Glutamatergic neuron (in vitro differentiated cells): ENCODE data around the gene SS18L1. TPM values are rescaled to one million over a fixed set of nuclear protein-coding genes. Genes with fewer than 3 reads are reported as not detected.

Experiments
- DNase-seq: peaks from one replicate; pipeline ENCODE4 v3.0.0; 2022
- H3K27ac Mint-ChIP-seq: one replicate; pipeline ENCODE4 v1.8.0; 2020; ENCODE audit warnings: mild to moderate bottlenecking, mixed read lengths, inconsistent platforms; ENCODE audit not compliant: unreplicated experiment
- H3K27me3 Mint-ChIP-seq: one replicate; pipeline ENCODE4 v1.8.0; 2020; ENCODE audit warnings: mild to moderate bottlenecking, moderate library complexity, mixed read lengths, inconsistent platforms; ENCODE audit not compliant: unreplicated experiment
- H3K36me3 Mint-ChIP-seq: one replicate; pipeline ENCODE4 v1.8.0; 2020; ENCODE audit warnings: mild to moderate bottlenecking, mixed read lengths, inconsistent platforms; ENCODE audit not compliant: unreplicated experiment
- H3K4me1 Mint-ChIP-seq: one replicate; pipeline ENCODE4 v1.8.0; 2020; ENCODE audit warnings: mild to moderate bottlenecking, low read depth, mixed read lengths, inconsistent platforms; ENCODE audit not compliant: unreplicated experiment
- H3K4me3 Mint-ChIP-seq: one replicate; pipeline ENCODE4 v1.8.0; 2020; ENCODE audit warnings: mild to moderate bottlenecking, mixed read lengths, inconsistent platforms; ENCODE audit not compliant: unreplicated experiment
- H3K9me3 Mint-ChIP-seq: one replicate; pipeline ENCODE4 v1.8.0; 2020; ENCODE audit warnings: mild to moderate bottlenecking, moderate library complexity, mixed read lengths, inconsistent platforms; ENCODE audit not compliant: unreplicated experiment
- total RNA-seq: library from RNA; stranded (reverse); fragmentation: NEBNext Ultra II Directional; extraction: Animal tissue kit (Norgen Biotek cat#: 25700); gene quantifications from one replicate; pipeline ENCODE4 v1.2.1, GENCODE V29; 2021; ENCODE audit not compliant: unreplicated experiment
- TF ChIP-seq, protein P1 (sequence below): fragments of 200-600 bp; sonication (generic); IDR thresholded peaks from one replicate; pipeline ENCODE4 v1.5.0; 2021; ENCODE audit not compliant: partially characterized antibody, unreplicated experiment

Gene SS18L1
- total RNA-seq, 1 donor from 2014 or later: 50.4 TPM

DNA sequence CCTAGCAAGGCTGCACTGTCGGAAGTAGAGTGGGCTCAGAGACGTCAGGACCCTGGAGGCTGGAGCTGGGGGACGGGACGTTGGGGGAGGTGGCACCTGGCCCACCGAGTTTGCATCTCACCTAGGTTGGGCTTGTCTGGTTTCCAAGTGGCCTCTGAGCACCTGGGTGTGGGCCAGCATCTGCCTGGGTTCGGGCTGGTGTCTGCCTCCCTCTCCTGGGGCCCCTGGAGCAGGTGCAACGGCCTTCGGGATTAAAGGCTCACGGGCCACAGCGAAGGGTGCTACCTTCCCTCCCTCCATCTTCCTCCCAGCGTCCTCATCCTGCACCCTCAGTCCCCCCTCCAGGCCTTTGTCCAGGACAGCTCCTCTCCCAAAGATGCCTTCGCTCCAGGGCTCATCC, 70.5 kb downstream of the SS18L1 start:
- H3K4me3 Mint-ChIP-seq: no peak overlapping the region
- H3K27ac Mint-ChIP-seq: no peak overlapping the region
- TF ChIP-seq, protein P1, sequence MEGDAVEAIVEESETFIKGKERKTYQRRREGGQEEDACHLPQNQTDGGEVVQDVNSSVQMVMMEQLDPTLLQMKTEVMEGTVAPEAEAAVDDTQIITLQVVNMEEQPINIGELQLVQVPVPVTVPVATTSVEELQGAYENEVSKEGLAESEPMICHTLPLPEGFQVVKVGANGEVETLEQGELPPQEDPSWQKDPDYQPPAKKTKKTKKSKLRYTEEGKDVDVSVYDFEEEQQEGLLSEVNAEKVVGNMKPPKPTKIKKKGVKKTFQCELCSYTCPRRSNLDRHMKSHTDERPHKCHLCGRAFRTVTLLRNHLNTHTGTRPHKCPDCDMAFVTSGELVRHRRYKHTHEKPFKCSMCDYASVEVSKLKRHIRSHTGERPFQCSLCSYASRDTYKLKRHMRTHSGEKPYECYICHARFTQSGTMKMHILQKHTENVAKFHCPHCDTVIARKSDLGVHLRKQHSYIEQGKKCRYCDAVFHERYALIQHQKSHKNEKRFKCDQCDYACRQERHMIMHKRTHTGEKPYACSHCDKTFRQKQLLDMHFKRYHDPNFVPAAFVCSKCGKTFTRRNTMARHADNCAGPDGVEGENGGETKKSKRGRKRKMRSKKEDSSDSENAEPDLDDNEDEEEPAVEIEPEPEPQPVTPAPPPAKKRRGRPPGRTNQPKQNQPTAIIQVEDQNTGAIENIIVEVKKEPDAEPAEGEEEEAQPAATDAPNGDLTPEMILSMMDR: no peak
- peaks cover 3% of the 10 kb centered on the region for H3K4me1 Mint-ChIP-seq
- DNase-seq: no peak
- peaks cover 4% of the 10 kb centered on the region for H3K9me3 Mint-ChIP-seq
- no peaks in the 10 kb centered on the region for H3K27me3 Mint-ChIP-seq
- H3K36me3 Mint-ChIP-seq: no peaks in the 10 kb centered on the region

DNA sequence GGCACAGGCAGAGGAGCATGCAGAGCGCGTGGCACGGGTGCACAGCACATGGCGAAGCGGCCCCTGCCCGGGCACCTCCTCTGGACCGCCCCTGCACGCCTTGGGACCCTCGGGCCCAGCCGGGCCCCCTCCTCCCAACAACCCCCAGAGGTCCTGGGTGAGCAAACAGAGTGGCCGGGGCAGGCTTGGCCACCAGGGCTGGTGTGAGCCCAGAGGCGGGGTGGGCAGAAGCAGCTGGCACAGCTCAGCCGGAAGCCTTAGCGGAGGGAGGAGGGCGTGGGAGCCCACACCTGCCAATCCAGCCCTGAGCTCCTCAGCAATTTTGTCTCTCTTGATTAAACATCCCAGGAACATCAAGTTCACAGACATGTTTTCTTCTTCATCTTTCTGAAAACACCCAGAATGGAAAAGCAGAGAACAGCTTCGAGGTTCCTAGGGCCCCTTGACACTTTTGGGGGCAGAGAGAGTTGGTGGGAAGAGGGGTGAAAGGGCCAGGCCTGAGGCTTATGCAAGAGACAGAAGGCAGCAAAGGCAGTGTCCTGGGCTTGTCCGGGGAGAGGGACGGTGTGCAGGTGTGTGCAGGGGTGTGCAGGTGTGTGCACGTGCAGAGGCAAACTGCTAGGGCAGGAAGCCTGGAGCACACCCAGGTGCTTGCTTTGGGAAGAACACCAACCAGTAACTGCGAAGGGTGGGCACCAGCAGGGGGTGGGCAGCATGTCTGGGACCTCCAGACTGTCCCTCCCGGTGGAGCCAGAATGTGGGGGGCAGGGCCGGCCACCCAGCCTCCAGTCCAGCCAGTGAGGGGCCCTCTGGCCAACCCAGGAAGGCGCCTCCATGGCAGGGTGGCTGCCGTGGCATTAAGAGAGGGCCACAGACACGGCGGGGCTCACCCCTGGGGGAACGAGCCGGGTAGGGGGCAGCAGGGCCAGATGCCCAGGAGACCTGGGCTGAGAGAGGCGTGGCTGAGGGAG, 71.7 kb downstream of the SS18L1 start:
- Mint-ChIP-seq H3K27ac (no peak overlapping the region), H3K9me3 (peaks cover 3% of the 10 kb centered on the region), H3K4me1 (peaks cover 4% of the 10 kb centered on the region), H3K27me3 (no peaks in the 10 kb centered on the region), H3K36me3 (no peaks in the 10 kb centered on the region), H3K4me3 (no peak overlapping the region)
- DNase-seq: no peak
- TF ChIP-seq, protein P1: no peak

DNA sequence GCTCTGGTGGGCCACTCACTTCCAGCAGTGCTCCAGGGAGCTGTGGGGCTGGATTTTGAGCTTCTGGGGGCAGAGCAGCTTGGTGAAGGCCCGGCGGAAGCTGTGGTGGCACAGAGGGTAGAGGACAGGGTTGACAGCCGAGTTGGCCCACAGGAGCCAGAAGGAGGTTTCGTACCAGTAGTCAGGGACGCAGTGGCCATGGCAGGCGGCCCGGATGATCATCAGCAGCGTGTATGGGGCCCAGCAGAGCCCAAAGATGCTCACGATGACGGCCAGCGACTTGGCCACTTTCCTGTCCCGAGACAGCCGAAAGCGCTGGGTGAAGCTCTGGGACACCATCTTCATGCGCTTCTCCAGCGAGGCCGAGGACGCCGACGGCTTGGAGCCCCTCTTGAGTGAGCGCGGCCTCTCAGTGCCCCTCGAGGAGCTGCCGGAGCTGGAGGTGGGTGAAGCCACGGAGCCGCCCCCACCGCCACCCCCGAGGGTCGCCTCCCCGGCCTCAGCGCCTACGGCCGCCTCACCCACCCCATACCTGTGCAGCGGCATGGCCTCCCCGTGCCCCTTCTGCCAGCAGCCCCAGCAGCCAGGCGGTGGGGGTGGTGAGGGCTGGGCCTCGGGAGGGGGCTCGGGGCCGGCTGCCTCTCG, 72.5 kb downstream of the SS18L1 start:
- peaks cover 5% of the 10 kb centered on the region for H3K4me1 Mint-ChIP-seq
- H3K36me3 Mint-ChIP-seq: no peaks in the 10 kb centered on the region
- no peak for DNase-seq
- H3K4me3 Mint-ChIP-seq: no peak overlapping the region
- no peak overlapping the region for H3K27ac Mint-ChIP-seq
- H3K9me3 Mint-ChIP-seq: peaks cover 4% of the 10 kb centered on the region
- no peaks in the 10 kb centered on the region for H3K27me3 Mint-ChIP-seq
- TF ChIP-seq, protein P1: no peak

DNA sequence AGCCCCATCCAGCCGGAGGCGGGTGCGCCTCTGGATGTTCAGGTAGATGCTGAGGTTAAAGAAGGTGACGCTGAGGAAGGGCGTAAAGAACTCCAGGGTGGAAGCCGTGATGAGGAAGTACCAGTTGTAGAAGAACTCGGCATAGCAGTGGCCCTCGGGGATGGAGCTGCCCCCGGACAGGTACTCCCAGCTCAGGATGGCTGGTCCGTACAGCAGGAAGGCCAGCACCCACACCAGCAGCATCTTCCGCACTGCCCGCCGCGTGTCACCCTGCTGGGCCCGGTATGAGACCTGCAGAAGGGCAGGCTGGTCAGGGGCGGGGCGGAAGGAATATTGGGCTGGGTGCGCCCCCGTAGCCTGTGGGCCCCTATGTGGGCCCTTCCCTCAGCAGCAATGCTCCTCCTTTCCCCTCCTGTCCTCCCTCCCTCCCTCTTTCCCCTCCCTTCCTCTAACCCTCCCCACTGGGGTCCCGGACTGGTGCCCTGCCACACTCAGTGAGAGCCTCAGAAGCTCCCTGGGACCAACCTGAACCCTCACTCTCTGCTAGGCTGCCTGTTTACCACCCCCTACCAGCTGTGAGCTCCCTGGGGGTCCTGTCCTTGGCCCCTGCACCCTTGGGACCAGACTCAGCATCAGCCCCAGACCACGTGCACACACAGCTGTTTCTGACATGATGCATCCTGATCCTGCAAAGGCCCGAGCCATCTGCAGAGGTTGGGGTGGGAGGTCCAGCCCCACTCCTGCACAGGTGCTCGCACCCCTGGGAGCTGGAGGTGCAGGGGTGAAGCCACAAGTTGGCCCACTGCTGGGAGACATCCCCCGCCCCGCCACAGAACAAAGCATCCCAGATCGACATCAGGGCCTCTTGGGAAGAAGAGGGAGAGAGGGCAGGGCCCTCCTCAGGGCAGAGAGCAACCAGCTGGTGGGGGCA, 73.3 kb downstream of the SS18L1 start:
- no peak for DNase-seq
- TF ChIP-seq, protein P1: no peak
- Mint-ChIP-seq H3K27me3 (no peaks in the 10 kb centered on the region), H3K4me3 (peak overlapping the region; percentile 42), H3K27ac (no peak overlapping the region), H3K36me3 (no peaks in the 10 kb centered on the region), H3K4me1 (peaks cover 6% of the 10 kb centered on the region), H3K9me3 (peaks cover 6% of the 10 kb centered on the region)
